Activated effector memory CD4-positive, alpha-beta T cell treated with Interleukin-2 at 50 U/mL for 16 hours (primary cell): ENCODE measurements around the gene DNAJB6.

Experiments
- DNase-seq: peaks from one replicate; pipeline ENCODE4 v3.0.0-alpha.2; 2020

Gene DNAJB6

DNA sequence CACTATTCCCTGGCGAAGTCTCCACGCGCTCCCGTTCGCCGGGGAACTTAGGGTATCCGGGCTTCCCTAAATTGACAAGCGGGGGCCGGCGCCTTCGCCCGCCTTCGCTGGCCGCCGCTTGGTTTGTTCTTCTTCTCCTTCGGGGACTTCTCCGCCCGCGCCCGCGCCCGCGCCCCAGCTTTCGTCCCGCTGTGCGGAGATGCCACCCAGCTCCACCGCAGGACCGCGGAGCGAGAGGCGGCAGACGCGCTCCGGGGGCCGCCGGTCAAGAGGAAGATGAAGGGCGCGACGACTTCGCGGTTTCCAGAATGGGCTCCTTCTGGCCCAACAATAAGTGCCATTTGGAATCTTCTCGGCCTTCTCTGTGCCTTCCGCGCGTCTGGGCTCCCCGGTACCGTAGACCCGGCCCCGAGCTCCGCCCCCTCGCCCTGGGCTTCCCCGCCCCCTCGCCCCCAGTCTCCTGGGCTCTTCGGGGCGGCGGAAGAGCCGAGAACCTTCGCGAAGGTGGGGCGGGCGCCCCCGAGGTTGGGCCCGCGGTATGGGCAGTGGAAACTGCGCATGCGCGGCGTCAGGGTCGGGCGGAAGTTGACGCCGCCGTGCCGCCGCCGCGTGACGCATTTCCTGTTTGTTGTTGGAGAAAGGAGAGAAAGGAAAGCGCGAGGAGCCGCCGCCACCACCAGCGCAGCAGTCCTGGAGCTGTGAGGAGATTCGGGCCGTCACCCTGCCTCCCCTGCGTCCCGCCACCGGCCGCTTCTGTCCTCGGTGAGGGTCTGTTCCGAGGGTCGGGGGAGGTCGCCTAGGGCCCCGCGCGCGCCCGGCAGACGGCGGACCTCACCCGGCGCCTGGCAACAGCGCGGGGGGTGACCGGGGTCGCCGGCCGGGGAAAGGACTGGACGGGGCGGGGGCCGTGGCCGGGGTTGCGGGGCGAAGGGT lies at the start of gene DNAJB6:
TSS of gene DNAJB6 (plus strand) at position 622 of the 933 bp plus-strand sequence. CDS start 21,569 bp downstream, outside the sequence.
- peak; percentile 94 for DNase-seq

GRCh38 chr7:157291404-157292080 lies 45.3 kb upstream of the DNAJB6 start:
- no peak for DNase-seq

DNA sequence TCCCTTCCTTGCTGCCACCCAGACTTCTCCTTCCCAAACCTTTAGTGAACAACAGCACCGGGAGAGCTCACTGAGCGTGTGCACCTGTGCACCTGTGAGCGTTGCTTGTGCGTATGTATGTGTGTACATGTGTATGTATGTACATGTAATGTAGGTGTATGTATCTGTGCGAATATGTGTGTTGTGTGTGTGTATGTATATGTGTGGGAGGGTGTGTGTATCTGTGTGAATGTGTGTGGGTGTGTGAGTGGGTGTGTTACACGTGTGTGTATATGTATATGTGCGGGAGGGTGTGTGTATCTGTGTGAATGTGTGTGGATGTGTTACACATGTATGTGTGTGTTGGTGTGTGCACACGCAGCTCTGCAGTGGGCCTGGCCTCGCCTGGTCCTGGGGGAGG lies 44.5 kb upstream of the DNAJB6 start:
- no peak for DNase-seq

DNA sequence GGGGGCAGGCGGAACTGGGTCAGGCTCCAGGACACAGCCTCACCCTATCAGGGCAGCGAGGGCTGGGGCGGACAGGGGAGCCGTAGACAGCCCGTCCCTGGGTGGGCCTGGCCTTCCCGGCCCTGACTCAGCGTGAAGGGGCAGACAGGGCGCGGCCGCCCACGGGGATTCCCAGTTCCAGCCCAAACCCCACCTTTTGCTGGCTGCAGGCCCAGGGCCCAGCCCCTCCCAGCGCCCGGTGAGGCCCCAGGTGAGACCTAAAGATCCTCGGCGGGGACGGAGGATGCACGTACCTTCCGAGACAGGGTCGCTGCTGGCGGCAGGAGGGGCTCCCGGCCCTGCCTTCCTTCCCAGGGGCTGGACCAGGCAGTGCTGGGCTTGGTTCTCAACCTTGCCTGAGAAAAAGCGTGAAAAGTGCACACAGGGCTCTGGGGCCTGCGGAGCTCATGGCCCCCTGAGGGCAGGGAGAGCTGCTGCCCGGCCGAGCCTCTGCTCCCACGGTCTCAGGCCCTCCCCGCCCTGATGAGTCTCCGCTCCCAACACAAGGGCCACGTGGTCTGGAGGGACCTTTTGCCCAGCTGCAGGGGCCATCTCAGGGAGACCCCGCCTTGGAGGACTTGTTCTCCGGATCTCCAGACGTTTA lies 43.9 kb upstream of the DNAJB6 start:
- no peak for DNase-seq

DNA sequence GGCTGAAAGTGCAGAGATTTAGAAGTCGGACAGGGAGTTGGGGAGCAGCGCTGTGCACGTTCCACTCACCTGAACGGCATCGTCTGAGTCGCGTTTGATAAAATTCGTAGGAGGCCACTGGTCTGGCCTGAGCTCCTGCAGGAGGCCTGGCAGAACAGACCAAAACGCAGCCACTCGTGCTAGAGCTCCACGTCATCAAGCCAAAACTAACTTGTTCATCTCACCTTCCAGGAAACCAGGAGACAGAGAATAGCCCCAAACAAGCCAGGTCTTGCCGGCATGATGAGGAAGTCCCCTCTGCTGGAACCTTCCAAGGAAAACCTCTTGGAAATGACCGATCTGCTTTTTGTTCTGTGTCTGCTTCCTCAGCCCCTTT lies 43.4 kb upstream of the DNAJB6 start:
- no peak for DNase-seq

DNA sequence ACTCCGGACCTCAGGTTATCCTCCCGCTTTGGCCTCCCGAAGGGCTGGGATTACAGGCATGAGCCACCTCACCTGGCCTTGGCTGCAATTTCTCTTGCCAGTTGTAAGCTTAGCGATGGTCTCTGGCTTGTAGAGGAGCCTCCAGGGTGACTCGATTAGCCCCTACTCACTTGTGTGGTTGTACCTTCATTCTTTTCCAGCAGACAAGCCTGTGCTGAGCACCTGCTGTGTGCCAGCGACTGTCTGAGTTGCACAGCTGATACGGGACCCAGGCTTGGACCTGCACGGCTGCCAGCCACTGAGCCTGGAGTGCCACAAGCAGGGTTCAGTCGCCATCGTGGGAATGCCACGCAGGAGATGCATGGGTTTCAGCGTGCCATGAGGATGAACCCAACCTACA lies 42.0 kb upstream of the DNAJB6 start:
- DNase-seq = no peak

DNA sequence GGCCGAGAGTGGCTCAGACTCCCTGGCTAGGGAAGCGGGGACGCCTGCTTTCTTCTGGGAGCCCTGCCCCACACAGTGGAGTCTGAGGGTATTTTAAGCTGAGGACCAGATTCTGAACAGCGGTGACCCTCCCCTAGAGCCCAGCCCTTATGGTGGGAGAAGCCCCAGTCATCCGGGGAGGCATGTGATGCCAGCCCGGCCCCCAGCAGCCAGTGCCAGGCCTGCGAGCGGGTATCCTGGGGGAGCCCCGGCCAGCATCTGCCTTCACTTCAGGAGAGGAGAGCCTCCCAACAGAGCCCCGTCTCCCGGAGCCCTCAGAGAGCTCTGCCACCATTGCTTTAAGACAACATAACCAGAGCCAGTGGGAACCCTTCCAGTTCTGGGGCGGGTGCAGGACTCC lies 41.5 kb upstream of the DNAJB6 start:
- DNase-seq = no peak

DNA sequence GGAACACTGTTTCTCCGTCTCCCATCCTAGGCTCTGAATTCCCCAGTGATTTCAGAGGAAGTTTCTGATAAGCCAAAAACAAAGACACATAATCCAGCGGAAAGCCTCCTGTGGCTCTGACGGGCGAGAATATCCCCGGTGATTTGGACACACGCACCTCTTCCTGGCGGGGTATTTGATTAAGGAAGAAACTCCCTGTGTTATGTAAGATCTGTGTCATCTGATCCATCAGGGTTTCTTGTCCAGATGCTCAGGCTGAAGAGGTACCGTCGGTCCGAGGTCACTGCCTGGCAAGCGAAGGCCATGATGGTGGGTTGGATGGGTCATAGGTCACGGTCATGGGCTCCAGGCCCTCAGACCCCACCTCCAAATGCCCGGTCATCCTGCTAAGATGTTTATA lies 39.6 kb upstream of the DNAJB6 start:
- no peak for DNase-seq

DNA sequence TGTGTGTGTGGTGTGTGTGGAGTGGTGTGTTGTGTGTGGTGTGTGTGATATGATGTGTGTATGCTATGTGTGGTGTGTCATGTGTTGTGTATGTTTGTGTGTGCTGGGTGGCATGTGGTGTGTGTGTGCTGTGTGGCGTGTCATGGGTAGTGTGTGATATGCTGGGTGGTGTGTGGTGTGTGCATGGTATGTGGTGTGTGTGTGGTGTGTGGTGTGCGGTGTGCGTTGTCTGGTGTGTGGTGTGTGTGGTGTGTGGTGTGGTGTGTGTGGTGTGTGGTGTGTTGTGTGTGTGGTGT lies 37.5 kb upstream of the DNAJB6 start:
- no peak for DNase-seq

DNA sequence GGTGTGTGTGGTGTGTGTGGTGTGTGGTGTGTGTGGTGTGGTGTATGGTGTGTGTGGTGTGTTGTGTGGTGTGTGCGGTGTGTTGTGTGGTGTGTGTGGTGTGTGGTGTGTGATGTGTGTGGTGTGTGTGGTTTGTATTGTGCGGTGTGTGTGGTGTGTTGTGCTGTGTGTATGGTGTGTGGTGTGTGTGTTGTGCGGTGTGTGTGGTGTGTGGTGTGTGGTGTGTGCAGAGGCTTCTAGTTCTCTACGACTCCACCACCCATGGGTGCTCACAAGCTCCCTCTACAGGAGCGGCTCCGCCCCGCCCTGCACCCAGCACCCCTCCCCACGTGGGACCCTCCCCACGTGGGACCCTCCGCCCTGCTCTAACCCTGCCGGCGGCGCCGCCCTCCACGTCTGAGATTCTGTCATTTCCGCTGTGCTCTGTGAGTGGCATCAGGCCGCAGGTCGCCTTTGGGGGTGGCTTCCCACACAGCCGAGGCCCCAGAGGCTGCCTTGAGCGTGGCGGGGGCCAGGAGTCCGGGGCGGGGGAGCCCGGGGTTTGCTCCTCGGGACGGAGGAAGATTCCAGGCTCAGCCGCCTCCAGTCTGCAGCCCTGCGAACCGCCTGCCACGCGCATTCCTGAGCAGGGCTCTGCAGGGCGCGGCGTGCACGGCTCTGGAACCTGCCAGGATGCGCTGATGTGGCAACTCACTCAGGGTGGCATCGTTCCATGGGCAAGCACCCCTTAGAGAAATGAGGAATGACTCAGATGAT lies 37.0 kb upstream of the DNAJB6 start:
- peak; percentile 33 for DNase-seq

- DNase-seq = no peak
These were observed 36.4 kb upstream of the DNAJB6 start for GRCh38 chr7:157300369-157300825.

GRCh38 chr7:157301610-157302120 lies 35.1 kb upstream of the DNAJB6 start:
- no peak for DNase-seq

DNA sequence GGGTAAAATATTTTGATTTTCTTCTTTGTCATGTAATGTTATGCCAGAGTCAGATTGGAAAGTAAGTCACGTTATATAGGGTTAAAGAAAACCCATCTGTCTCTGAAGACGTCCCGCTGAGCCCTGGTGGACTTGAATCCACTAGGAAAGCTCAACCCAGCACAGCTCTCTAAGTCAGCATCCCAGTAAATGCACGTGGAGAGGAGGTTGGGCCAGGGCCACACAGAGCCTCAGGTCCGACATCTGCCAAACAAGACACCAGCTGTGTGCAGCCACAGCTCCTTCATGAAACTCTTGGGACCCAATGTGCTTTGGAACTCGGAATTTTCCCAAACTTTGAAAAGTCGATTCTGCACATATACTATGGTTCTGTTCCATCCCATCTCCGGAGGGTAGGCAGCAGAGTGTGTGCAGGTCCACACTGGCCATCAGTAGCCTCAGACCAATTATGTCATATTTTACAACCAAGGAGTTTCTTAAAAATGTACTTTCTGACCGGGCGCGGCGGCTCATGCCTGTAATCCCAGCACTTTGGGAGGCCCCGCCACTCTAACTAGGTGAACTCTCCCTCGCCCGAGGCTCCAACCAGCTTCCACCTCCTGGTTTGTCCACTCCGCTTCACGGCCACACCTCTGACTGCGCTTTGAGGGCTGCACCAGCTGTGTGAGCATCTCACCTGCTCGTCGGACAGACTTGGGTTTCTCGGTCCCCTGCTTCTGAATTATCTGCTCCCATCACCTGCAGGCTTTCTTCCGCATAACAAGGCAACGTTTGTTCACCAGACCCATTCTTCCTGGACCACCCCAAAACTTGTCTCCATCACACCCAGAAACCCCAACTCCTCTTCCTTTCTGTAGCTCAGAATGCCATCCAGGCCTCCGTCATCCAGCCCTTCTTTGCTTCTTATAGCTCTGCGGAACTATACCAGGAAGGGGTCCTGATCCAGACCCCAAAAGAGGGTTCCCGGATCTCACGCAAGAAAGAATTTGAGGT lies 29.7 kb upstream of the DNAJB6 start:
- DNase-seq = no peak

DNA sequence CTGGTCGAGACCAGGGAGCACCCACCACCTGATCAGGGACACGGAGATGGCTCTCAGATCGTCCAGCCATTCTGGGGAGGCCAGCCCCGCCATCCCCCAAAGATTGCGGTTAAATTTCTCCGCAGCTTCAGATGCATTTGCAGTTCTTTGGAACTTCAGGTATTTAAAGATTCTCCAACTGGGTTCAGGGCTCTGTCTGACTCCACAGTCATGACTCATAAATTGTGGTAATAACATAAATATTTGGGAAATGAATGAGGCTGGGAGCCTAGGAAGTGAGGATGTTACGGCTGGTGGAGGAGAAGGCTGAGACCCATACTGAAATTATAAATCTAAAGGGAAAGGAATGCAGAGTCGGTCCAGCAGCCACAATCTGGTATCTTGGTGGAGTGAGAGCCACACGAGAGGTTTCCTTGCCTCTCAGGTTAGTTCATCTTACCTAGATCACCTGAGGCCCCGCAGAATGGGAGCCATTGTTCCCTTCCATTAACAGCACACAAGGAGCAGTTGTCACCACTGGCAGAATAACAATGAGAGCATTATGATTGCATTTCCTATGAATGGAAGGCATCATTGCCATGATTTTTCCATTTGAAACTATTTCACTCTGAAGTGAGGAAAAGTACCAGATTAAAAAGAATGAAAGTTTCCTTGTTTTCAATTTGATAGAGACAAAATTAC lies 26.7 kb upstream of the DNAJB6 start:
- no peak for DNase-seq

DNA sequence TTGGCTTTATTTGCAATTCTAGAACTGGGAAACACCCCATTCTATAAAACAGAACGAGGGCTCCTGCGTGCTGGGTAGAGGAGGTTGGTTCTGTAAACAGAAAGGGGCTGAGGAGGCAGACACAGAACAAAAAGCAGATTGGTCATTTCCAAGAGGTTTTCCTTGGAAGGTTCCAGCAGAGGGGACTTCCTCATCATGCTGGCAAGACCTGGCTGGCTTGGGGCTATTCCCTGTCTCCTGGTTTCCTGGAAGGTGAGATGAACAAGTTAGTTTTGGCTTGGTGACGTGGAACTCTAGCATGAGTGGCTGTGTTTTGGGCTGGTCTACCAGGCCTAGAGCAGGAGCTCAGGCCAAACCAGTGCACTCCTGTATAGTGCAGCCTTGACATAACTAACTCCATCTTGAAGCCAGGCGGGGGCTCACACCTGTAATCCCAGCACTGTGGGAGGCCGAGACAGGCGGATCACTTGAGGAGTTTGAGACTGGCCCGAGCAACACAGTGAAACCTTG lies 26.1 kb upstream of the DNAJB6 start:
- no peak for DNase-seq

DNA sequence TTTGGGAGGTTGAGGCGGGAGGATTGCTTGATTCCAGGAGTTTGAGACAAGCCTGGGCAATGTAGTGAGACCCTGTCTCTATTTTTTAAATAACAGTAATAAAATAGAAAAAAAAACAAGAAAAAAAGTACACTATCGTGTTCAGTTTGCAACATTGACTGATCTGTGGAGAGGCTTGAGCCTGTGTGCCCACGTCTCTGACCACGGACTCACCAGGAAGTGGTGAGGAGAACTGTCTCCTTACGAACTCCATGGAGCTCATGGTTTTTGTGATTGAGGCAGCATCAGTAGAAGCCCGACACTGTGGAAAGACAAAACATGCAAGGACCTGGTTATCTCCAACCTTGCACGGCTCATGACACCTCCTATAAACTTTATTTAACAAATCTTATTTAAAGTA lies 23.9 kb upstream of the DNAJB6 start:
- DNase-seq = no peak

GRCh38 chr7:157313645-157314044 lies 23.2 kb upstream of the DNAJB6 start:
- DNase-seq = no peak

DNA sequence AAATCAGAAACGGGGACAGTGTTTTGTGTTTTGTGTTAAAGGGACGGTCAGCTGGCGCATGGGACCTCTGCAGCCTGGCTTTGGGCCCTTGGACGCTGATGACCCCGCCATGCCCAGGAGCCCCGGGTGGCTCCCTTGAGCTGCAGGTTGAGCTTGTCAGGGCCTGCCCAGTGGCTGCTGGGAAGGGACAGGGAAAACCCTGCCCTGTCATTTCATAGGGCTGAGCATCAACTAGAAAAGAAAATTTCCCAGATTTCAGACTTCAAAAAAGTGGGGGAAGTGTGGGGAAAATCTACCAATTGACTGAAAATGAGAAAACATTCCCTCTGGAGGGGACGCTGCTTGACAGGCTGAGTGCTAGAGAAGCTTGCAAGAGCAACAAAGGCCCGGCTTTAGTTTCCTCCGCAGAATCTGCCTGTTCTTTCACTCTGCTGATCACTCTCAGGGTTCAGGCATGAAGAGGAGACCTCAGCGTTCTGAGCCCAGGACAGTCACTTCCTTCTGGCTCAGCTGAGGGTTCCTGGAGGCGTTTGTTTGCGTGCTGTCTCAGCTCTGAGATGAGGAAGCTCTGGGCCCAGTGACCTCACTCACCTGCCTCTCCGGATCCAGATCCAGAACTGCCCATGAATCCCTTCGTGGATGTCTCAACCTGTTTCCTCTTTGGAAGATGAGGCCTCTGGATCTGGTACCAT lies 18.6 kb upstream of the DNAJB6 start:
- no peak for DNase-seq

DNA sequence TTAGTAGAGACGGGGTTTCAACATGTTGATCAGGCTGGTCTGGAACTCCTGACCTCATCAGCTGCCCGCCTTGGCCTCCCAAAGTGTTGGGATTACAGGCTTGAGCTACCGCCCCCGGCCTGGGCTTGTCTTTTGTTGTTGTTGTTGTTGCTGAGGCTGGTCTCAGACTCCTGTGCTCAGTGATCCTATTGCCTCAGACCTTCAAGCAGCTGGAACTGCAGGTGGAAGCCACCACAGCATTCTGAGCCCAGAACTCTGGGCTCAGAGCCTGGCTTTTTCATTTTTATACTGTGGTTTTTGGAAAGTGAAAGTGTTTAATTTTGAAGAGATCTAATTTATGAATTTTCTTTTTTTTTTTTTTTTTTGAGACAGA lies 16.2 kb upstream of the DNAJB6 start:
- DNase-seq = no peak

- DNase-seq = no peak
These were observed 13.4 kb upstream of the DNAJB6 start for GRCh38 chr7:157323401-157323800.
